HG02885 (cell line): ENCODE measurements around the gene TBC1D10A.

Source experiments
- ATAC-seq: cut with Tn5 transposase; IDR thresholded peaks from one replicate; pipeline ENCODE4 v1.9.1; 2021; ENCODE audit warnings: mild to moderate bottlenecking; ENCODE audit not compliant: unreplicated experiment, poor library complexity

TBC1D10A gene

GRCh38 chr22:30251711-30252110, 75.0 kb downstream of the TBC1D10A start:
- no peak for ATAC-seq

GRCh38 chr22:30250661-30251267, 76.0 kb downstream of the TBC1D10A start:
- no peak for ATAC-seq

- no peak for ATAC-seq
These were observed 76.6 kb downstream of the TBC1D10A start for GRCh38 chr22:30250039-30250565.

- ATAC-seq, result no peak
These were observed 77.4 kb downstream of the TBC1D10A start for GRCh38 chr22:30249049-30250038.

- ATAC-seq, result no peak
These were observed 78.3 kb downstream of the TBC1D10A start for GRCh38 chr22:30248484-30248883.

GRCh38 chr22:30247974-30248373, 78.8 kb downstream of the TBC1D10A start:
- no peak for ATAC-seq

- no peak for ATAC-seq
These were observed 79.2 kb downstream of the TBC1D10A start for GRCh38 chr22:30247561-30247960.

- no peak for ATAC-seq
These were observed 79.8 kb downstream of the TBC1D10A start for GRCh38 chr22:30246814-30247376.

- no peak for ATAC-seq
These were observed 80.5 kb downstream of the TBC1D10A start, which contains the start of gene LIF for GRCh38 chr22:30245985-30246813. LIF (minus strand) TSS chr22:30246759; CDS start chr22:30246695, 64 bp downstream.

GRCh38 chr22:30245181-30245984, 81.4 kb downstream of the TBC1D10A start:
- ATAC-seq, result no peak

GRCh38 chr22:30244641-30245040, 82.1 kb downstream of the TBC1D10A start:
- no peak for ATAC-seq

- ATAC-seq, result no peak
These were observed 82.7 kb downstream of the TBC1D10A start for GRCh38 chr22:30244066-30244465.

GRCh38 chr22:30243661-30244060, 83.1 kb downstream of the TBC1D10A start:
- ATAC-seq, result no peak
